SIG-M5 (cell line): ENCODE data around the gene HIBCH.
A peak's percentile ranks its signal among the peaks of the same experiment; 100 is the strongest.
"Not testable (repeated sequence)": the region's sequence is repeated elsewhere in the genome, so short reads cannot be mapped to it uniquely, and the experiment has no call there.

Experiments
- DNase-seq: peaks from one replicate; lab custom pipeline; 2025; lab: John Stamatoyannopoulos, UW

Gene HIBCH, protein sequence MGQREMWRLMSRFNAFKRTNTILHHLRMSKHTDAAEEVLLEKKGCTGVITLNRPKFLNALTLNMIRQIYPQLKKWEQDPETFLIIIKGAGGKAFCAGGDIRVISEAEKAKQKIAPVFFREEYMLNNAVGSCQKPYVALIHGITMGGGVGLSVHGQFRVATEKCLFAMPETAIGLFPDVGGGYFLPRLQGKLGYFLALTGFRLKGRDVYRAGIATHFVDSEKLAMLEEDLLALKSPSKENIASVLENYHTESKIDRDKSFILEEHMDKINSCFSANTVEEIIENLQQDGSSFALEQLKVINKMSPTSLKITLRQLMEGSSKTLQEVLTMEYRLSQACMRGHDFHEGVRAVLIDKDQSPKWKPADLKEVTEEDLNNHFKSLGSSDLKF

DNA sequence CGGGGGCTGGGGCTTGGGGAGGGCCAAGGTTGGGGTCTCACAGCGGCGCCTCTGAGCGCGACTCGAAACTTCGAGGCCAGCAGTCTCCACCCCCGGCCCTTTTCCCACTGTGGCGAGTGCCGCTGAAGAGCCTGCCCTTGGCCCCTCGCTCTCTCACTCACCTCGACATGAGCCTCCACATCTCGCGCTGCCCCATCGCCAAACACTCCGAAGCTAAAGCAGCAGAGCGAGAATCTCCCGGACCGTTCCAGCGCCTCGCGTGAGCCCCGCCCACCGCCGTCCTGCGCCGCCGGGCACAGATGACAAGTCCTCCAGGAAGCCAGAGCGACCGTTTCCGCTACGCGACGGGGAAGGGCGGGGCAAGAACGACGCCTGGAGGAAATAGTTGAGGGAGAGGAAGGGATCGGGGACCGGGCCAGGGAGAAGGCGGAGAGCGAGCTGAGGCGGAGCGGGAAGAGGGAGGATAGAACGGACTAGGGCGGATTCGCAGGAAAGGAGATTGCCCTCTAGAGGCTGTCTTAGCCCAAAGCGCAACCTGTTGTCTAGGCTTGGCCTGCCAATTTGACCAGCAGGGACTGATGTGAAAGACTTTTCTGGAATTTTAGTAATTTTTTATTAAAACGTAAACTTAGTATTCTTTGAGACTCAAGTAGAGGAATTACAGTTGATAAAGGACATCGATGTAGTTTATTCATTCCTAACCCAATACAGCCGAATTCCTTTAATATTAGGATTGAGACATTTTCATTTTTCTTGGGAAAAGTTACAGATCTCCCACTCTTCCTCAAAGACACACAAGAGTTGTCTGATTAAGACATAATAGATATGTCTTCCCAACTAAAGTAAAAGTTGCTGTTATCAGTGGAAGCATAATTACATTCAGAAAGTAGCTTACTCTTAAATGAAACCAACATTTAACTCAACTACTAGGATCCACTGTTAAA, at the start of gene HIBCH:
Gene HIBCH, minus strand, starts transcription at position 272 of the 944 bp plus-strand sequence. Its CDS starts 76 bp downstream, at position 196.
- peak; percentile 95 for DNase-seq

DNA sequence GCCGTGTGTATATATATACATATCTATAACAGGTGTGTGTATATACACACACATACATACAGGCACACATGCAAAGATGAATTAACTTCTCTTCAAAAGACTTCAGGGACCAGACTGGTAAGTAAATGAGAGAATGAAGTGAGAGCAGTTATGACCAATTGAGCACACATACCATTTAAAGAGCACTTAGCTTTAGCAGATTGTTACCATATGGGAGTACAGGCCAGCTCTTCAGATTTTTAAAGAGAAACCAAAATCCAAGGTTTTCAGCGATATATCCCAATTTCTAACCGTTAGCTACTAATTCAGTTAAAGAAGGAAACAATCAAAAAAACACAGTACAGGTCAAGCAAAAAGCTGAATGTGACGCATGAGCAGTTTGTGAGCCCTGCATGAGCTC, 47.5 kb upstream of the HIBCH start:
- DNase-seq: no peak

- DNase-seq: no peak
These were observed 46.7 kb upstream of the HIBCH start for GRCh38 chr2:190366248-190366753.

- DNase-seq: no peak
These were observed 46.0 kb upstream of the HIBCH start for GRCh38 chr2:190365499-190366204.

- no peak for DNase-seq
These were observed 43.3 kb upstream of the HIBCH start for GRCh38 chr2:190362894-190363293.

- no peak for DNase-seq
These were observed 41.9 kb upstream of the HIBCH start for GRCh38 chr2:190361572-190361971.

- DNase-seq: no peak
These were observed 41.3 kb upstream of the HIBCH start for GRCh38 chr2:190360965-190361364.

- DNase-seq: no peak
These were observed 40.9 kb upstream of the HIBCH start for GRCh38 chr2:190360561-190360960.

DNA sequence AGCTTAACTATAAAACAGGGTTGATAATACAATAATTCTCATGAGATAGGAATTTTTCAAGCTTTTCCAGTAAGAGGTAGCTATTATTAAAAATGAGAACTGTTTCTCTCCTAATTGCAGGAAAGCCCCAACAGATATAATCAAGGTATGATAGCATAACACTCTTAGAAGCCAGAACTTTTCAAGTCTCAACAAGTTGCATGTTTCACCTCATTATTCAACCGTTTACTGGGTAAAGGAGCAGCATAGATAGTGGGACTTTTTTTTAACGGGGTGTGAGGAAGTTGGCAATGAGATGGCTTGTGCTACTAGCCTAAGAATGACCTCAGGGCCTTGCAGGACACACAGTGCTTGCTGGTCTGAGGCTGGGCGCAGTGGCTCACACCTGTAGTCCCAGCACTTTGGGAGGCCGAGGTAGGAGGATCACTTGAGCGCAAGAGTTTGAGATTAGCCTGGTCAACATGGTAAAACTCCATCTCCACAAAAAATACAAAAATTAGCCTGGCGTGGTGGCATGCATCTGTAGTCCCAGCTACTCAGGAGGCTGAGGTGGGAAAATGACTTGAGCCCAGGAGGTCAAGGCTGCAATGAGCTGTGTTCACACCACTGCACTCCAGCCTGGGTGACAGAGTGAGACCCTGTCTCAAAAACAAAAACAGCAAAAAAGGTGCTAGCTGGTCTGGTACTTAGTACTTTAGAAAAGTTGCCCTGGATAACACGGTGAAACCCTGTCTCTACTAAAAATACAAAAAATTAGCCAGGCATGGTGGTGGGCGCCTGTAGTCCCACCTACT, 39.2 kb upstream of the HIBCH start:
- DNase-seq: not testable (repeated sequence)

DNA sequence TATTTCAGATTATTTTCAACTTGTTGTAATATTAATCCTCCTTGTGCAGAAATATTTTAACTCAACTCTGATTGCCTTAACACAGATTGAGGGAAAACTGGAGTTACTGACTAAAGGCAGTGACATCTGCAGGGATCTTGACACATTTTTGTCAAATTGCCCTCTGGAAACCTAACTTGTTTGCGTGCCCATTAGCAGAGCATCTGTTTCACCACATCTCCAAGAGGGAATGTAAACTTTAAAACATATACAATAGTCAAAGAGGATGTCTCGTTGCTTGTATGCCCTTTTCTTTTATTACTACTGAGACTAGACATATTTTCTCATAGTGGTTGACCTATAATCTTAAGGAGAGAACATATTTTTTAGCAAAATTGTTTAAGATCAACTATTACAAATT, 38.0 kb upstream of the HIBCH start:
- DNase-seq: no peak

- peak; percentile 38 for DNase-seq
These were observed 36.5 kb upstream of the HIBCH start for GRCh38 chr2:190355968-190356644.

DNA sequence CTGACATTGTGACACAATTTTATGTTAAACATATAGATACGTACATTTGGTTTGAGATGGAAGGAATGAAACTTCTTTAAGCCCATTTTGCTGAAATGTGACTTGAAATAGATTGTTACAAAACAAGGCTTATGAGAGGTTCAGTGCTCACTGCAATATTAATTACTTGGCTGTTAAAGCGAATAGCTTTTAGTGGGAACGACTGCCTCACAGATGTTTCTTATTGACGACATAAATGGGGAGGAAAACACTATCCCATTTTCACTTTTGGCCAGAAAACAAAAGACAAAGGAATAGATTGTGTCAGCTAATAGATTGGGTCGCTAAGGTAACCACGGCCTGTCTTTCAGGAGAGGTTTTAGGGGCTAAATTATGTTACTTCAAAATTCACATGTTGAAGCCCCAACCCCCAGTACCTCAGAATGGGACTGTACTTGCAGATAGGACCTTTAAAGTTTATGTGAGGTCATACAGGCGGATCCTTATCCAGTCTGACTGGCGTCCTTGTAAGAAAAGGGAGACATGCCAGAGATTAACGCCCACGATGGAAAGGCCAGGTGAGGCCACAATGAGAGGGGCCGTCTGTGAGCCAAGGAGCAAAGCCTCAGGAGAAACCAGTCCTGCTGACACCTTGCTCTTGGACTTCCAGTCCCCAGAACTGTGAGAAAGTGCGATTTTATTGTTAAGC, 34.5 kb upstream of the HIBCH start:
- no peak for DNase-seq

- no peak for DNase-seq
These were observed 33.9 kb upstream of the HIBCH start for GRCh38 chr2:190353537-190353899.

DNA sequence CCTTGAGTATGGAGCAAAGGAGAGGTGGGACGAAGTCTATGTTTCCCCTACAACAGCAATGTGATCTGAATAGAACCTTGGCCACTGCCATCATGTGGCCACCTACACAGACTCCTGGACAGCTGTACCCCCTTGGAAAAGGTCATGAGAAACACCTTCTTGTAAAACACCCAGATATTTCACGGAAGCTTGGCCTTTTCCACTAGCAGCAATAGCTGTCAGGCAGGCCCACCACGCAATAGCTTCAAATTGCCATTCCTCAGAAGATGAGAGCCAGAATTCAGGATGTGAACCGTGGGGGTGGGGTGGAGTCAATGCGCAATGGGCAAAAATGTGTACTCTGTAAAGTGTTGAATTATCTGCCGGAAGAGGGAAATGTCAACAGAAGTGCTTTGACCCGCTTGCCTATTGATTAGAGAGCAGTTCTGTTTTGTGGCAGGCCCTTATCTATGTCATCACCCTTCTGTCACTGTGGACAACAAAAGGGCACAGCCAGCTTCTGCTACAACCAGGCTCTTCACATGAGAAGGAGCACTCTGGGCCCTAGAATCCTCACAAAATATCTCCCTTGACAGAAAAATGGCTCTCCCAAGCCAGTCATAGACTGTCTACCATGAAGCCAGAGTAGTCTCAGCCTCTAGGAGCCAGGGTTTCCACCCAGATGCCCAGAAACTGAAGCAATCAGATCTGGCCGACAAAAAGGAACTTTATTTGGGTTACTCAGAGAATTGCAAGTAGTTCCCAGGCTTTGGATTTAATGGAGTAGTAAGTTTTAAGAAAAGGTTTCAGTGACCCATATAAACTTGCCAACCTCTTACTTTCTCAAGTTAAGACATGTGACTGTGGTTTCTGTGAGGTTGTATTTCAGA, 33.3 kb upstream of the HIBCH start:
- DNase-seq: no peak

DNA sequence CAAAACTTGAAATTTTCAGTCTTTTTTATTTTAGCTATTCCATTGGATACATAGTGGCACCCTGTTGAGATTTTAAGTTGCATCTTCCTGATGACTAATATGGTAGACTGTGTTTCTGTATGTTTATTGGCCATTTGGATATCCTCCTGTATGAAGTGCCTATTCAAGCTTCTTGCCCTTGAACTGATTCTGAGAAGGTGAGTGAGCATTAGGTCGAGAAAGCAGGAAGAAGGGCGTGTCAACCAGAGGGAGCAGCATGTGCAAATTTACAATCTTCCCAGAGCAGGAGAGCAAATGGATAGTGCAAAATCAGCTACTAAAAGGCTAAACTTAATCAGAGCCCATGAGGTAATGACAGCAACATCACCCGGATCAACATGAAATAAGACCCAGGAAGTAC, 32.3 kb upstream of the HIBCH start:
- no peak for DNase-seq

DNA sequence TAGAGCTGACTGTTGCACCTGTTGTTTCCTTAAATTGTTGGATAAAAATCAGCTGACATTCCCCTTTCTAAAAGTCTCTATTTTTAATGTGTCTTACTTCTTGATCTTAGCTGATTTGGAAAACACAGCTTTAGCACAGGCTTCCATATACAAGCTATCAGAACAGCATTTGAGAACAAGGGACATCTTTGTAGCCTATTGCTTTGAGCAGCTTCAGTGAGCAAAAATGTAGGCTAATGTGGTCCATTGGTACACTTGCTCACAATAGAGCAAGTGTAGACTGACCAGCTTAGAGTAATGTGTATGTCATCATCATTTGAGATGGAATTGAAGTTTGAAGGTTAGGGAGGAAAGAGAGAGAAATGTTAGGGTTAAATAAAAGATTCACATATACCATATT, 30.7 kb upstream of the HIBCH start:
- DNase-seq: no peak

- no peak for DNase-seq
These were observed 24.7 kb upstream of the HIBCH start for GRCh38 chr2:190344276-190344827.

DNA sequence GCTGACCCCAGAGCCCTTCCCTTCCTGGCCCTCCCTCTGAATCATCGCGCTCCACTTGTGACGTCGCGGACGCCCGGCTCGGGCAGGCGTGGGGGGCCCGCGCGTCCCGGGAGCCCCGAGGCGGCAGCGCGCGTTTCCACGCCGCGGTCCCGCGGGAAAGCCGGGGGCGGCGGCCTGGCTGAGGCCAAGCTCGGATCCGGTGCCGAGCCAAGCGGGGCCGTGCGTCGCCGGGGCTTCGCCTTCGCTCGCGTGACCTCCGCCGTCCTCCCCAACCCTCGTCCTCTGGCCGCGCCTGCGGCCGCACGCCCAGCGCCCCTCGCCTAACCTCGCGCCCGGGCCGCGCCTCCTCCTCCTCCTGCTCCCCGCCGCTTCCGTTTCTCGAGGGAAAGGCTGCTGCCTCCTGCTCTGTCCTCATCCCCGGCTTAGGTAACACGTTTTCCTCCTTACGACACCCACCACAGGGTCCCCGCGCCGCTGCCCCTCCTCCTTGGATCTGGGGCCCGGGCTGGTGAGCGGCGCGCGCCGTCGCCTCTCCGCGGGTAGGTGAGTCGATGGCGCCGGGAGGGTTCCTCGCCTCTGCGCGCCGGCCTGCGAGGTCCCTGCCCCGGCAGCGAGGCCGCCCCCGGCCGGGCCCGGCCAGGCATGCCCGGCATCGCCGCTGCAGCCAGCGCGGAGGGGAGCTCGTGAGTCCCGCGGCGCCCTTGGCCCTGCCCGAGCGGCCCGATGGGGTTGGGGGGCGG, 24.1 kb upstream of the HIBCH start, which contains the start of gene INPP1:
Gene INPP1, plus strand, starts transcription at position 54 of the 740 bp plus-strand sequence. CDS start 16,514 bp downstream, outside the sequence.
- DNase-seq: peak; percentile 39
